PFSK-1 (cell line): ENCODE data around the gene ZNF281.

Experiments
- POLR2AphosphoS5 ChIP-seq: IDR thresholded peaks from 2 replicates; pipeline ENCODE4 v1.6.1; 2012; ENCODE audit warnings: low read depth, mild to moderate bottlenecking, control low read depth, low read length, moderate library complexity
- SIN3A ChIP-seq: IDR thresholded peaks from 2 replicates; pipeline ENCODE4 v1.6.1; 2012; ENCODE audit warnings: mild to moderate bottlenecking, low read length, moderate library complexity, borderline replicate concordance; ENCODE audit not compliant: insufficient read depth
- TAF1 ChIP-seq: IDR thresholded peaks from 2 replicates; pipeline ENCODE4 v1.6.1; 2012; ENCODE audit warnings: low read length, control low read depth, borderline replicate concordance; ENCODE audit not compliant: insufficient read depth
- TF ChIP-seq, protein P1 (sequence below), 2 experiments: IDR thresholded peaks; 2 replicates each; pipeline versions ENCODE4 v1.6.1 to v1.8.0; 2011 to 2012; ENCODE audit warnings: low read depth in 2 of 2, low read length in 2 of 2, control low read depth in 1 of 2, inconsistent platforms in 1 of 2, mild to moderate bottlenecking in 1 of 2, moderate library complexity in 1 of 2; ENCODE audit not compliant: insufficient read depth in 1 of 2

DNA sequence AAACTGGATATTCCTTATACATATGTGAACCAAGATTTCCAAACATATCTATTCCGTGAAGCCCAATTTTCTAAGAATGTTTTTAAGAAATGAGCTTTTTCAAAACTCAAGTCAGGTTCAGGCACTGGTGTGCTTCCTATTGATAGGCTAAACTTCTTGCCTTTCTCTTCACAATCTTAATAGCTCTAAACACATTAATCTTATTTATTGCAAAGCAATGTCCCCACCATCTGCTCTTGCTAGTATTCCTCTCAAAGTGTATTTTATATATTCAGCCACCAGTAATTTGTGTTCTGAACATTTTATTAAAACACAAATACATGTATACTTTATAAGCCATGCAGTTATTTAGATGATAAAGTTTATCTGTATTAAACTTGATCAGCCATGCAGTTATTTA lies 11.5 kb downstream of the ZNF281 start:
- TF ChIP-seq, protein P1, sequence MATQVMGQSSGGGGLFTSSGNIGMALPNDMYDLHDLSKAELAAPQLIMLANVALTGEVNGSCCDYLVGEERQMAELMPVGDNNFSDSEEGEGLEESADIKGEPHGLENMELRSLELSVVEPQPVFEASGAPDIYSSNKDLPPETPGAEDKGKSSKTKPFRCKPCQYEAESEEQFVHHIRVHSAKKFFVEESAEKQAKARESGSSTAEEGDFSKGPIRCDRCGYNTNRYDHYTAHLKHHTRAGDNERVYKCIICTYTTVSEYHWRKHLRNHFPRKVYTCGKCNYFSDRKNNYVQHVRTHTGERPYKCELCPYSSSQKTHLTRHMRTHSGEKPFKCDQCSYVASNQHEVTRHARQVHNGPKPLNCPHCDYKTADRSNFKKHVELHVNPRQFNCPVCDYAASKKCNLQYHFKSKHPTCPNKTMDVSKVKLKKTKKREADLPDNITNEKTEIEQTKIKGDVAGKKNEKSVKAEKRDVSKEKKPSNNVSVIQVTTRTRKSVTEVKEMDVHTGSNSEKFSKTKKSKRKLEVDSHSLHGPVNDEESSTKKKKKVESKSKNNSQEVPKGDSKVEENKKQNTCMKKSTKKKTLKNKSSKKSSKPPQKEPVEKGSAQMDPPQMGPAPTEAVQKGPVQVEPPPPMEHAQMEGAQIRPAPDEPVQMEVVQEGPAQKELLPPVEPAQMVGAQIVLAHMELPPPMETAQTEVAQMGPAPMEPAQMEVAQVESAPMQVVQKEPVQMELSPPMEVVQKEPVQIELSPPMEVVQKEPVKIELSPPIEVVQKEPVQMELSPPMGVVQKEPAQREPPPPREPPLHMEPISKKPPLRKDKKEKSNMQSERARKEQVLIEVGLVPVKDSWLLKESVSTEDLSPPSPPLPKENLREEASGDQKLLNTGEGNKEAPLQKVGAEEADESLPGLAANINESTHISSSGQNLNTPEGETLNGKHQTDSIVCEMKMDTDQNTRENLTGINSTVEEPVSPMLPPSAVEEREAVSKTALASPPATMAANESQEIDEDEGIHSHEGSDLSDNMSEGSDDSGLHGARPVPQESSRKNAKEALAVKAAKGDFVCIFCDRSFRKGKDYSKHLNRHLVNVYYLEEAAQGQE (IDR thresholded peaks at IDR 0.05; ENCODE audit: insufficient read depth in 1 of 2, low read depth in 2 of 2, low read length in 2 of 2): no peak
- no peak for TF ChIP-seq TAF1
- TF ChIP-seq POLR2AphosphoS5: no peak
- no peak for TF ChIP-seq SIN3A
